GM19452 (cell line): ENCODE data around the gene IKZF2.
A peak's percentile ranks its signal among the peaks of the same experiment; 100 is the strongest.
"Not testable (repeated sequence)": the region's sequence is repeated elsewhere in the genome, so short reads cannot be mapped to it uniquely, and the experiment has no call there.

Experiments used
- ATAC-seq: cut with Tn5 transposase; IDR thresholded peaks from one replicate; pipeline ENCODE4 v1.9.1; 2021; ENCODE audit not compliant: unreplicated experiment

IKZF2 gene

DNA sequence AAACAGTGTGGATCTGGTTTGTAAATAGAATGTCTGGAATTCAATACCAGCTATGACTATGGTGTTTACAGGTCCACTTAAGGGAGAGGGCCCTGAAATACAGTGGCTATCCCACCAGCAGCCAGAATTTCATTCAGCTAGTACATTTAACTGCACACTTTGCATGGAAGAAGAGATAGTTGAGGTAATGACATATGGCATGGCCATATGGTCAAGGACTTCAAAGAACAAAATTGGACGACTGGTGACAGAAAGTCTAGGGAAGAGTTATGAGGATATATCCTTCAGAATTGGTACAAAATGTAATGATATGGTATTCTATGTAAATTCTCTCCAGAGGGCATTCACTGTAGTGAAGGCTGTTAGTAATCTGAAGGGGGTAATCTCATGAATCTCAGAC is 105.0 kb downstream of the IKZF2 start:
- no peak for ATAC-seq

DNA sequence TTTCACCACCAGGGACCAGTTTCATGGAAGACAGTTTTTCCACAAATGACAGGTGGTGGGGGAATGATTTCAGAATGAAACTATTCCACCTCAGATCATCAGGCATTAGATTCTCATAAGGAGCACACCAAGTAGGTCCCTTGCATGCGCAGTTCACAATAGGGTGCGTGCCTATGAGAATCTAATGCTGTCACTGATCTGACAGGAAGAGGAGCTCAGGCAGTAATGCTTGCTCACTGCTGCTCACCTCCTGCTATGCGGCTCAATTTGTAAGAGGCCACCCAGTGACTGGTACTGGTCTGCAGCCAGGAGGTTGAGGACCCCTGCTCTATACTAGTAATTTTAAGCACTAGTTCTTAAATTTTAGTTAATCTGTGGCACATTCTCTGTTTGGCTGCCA is 107.8 kb downstream of the IKZF2 start:
- ATAC-seq: no peak

DNA sequence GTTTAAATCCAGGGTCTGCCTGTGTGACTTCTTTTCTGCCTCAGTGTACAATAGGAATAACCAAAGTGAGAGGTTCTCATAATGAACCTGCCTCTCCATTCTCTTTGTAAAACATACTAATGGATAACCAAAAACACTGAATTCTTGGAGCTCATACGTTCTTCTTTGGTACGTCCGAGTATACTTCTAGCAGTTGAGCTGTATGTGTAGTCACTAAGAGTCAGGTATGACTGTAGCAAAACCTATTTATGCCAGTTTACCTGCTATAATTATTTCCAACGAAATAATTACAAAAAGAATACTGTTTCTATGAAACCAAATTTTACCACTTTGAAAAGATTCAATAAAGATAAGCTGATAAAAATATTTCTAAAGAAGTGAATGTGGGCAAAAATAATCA is 109.2 kb downstream of the IKZF2 start:
- ATAC-seq: no peak

DNA sequence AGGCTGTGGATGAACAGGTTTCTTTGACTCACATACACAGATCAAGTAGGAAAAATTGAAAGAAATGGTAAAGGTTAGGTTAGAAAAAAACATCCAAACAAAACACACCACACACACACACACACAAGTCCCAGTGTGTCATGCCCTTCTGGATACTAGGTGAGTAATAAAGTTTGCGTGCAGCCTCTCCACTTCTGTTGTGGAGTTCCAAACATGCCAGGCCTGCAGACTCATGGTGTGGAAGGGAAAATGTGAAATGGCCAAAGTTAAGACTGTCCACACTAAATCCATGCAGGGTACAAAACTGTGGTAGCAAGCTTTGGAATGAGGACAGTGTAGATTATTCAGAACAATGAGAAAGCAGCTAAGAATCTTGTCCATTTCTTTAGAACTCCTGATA is 114.6 kb downstream of the IKZF2 start:
- no peak for ATAC-seq

DNA sequence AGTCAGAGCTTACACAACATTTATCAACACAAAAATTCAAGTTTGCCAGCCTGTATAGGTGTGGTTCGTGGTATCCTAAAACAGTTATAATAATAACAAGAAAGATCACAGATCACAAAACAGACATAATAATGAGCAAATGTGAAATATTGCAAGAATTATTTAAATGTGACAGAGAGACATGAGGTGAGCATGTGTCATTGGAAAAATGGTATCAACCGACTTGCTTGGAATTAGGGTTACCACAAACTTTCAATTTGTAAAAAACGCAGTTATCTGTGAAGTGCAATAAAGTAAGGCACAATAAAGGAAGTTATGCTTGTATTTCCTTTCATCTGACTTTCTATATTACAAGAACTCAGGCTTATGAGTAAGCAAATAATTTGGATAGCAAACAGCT is 116.8 kb downstream of the IKZF2 start:
- no peak for ATAC-seq

DNA sequence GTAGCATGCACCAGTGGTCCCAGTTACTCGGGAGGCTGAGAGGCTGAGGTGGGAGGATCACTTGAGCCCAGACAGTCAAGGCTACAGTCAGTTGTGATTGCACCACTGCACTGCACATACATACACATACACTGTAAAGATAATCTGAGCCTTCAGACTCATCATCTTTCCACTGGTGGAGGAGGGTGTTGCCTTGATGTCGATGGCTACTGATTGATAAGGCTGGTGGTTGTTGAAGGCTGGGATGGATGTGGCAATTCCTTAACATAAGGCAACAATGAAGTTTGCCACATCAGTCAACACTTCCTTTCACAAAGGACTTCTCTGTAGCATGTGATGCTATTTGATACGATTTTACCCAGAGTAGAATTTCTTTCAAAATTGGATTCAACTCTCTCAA is 118.8 kb downstream of the IKZF2 start:
- no peak for ATAC-seq

DNA sequence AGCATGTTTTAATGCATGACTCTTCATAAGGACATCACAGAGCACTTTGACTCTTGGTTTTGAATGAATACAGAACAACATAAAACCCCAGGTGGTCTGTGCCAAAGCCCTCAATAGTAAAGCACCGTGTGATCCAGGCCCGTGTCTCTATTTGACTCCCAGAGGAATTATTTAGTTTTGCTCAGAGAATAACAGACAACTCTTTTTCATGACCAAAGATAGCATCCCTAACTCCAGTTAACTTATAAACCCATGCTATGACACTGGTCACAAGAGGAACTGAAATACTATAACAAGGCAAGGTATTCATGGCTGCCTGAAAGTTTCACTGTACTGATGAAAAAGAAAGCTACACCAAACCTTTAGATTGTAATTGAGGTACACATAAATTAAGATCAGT is 128.4 kb downstream of the IKZF2 start:
- peak; percentile 61 for ATAC-seq

DNA sequence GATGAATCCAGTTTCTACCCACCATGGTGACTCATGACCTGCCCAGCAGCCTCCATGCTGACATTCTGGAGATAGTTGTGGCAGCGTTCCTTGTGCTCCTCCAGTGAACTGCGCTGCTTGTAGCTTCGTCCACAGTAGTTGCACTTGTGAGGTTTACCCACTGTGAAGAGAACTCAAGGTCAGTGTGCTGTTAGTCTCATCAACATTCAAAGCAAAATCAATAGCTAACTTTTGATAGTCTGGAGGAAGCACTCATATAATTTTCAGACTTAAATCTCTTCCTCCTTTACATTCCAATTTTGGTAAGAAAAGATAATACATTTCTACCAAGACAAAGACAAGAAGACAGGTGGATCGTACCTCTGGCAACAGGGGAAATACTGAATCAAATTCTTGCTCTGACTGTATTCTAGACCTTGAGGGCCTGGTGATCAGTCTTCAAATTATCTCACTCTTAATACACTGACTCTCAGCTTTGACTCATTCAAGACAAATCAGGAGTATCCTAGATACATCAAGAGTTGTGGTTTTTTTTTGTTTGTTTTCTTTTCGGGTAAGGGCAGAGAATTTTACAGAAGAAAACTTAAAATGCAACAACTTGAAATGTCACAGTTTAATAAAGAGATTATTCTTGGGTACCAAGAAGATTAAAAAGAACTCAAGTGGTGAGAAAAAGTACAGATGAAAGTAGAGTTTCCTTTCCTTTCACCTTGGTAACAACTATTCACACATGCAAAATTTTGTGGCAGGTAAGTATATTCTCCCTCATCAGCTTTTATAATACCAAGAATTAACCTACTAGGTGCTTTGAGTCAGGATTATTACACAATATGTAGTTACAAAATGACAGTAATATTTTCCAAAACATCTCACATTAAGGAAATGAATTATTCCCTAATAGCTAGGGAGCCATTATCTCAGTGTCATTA is 129.2 kb downstream of the IKZF2 start:
- peak; percentile 80 for ATAC-seq

DNA sequence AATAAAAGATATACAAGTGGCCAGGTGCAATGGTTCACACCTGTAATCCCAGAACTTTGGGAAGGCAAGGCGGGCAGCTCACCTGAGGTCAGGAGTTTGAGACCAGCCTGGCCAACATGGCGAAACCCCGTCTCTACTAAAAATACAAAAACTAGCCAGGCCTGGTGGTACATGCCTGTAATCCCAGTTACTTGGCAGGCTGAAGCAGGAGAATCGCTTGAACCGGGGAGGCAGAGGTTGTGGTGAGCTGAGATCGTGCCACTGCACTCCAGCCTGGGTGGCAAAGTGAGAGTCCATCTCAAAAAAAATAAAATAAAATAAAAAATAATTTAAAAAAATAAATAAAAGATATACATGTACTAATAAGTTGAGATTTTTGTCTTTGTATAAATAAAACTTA is 130.5 kb downstream of the IKZF2 start:
- ATAC-seq: not testable (repeated sequence)

DNA sequence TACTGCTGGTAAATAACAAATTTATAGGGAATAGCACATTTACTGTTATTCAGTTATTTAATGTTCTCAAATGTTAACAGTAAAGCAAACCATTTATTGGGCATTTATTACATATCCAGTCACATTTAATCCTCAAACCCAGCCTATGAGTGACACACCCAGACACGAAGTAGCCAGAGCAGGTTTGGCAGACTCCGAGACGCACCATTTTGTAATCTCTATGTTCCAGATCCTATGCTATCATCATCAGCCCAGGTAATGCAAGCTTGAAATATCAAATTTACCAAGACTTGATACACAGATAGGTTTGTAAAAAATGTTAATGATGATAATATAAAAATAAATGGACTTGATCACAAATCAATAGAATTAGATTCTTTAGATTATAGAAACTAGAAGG is 131.1 kb downstream of the IKZF2 start:
- no peak for ATAC-seq

DNA sequence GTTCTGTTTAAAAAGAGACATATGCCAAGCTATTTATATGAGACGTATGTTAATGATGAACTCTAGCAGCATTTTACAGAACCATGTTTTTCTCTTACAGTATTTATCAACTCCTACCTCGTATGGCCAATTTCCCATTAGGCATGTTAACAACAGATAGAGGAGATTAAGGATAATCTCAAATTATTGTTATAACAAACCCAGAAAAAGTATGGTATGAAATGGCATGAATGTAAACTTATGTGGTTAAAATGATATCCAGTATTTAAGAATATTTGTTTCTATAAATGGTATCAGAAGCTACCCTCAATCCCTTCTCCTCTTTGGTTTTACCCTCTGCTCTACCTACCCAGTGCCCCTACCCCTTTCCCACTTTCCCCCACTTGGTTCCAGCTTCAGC is 132.0 kb downstream of the IKZF2 start:
- ATAC-seq: no peak

DNA sequence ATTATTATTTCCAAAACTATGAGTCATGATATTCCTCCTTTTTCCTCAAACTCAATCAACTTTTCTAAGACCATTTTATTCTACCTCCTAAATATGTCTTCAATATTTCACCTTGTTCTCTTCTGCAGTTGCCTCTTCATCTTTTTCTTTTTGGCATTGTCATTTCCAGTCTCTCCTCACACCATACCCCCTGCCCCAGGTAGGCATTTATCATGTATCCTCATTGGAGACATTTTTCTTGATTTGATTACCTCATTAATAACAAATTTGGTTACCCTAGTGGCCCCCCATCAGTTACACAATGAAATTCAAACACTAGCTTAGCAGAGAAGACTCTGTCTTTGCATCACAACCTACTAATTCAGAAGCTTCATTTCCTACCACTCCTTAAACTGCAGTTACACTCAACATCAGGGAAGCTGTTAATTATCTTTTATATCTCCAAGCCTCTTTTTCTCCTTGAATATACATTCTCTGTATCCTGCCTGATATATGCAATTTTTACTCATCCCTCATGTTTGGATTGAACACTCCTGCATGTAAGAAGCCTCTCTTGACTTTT is 133.0 kb downstream of the IKZF2 start:
- no peak for ATAC-seq

DNA sequence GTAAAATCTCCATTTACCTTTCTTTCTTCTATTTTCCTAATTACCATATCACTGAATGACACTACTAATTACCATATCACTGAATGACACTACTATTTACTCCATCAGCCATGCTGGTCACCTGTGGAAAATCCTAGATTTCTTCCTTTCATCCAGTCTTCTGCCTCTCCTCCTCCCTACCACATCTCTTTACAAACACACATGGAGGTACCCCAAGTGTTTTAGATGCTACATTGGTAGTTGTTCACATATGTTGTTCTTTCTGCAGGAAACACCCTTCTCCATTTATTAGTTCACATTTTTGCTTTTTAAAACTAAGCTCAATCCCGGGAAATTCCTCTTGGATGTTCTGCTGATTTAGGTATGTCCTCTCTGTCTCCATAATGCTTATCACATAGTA is 134.0 kb downstream of the IKZF2 start:
- ATAC-seq: no peak

DNA sequence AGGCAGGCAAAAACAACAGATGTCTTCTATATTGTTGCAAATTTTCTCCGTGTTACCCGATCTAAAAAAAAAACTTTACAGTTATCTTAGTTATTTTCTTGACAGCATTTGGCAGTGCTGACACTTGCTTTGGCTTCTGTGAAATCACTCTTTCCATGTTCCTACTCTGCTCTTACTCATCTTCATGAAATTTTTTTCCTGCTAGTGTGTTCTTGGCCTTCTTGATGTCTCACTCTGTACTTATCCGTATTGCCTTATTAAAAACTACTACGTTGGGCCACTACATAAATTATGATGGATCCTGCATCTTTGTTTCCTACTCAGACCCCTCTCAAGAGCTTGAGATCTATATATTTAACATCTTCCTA is 134.4 kb downstream of the IKZF2 start:
- no peak for ATAC-seq

DNA sequence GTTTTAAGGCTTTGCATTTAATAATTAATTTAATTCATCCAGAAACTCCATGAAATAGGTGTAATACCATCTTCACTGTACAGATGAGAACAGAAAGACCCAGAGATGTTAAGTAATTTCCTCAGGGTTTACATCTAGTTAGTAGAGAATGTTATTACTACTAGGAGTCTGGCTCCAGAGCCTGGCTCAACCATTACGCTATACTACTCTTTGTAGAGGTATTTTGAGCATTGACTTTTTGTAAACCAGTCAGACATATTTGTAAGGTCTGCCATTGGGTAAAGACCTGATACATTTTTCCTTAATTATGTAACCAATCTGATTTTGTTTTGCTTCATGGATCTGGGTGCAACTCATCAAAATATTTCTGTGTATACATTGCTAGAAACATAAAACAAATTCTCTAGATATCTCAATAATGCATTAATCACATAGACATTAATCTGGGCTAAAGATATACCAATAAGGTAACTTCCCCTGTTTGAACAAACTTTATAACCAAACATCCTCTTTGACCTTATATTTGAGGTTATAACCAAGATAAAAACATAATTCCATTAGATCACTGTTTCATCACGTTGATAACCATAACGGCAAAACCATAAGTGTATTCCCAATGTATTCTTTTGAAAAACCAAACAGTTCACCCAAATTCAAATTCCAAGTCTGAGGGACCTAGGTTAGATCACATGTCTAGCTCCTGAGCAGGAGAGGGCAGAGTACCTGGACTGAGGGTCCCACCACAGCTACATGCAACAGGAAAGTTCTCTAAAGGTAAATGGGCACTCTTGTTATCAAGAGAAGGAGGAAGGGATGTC is 135.0 kb downstream of the IKZF2 start:
- ATAC-seq: peak; percentile 28

DNA sequence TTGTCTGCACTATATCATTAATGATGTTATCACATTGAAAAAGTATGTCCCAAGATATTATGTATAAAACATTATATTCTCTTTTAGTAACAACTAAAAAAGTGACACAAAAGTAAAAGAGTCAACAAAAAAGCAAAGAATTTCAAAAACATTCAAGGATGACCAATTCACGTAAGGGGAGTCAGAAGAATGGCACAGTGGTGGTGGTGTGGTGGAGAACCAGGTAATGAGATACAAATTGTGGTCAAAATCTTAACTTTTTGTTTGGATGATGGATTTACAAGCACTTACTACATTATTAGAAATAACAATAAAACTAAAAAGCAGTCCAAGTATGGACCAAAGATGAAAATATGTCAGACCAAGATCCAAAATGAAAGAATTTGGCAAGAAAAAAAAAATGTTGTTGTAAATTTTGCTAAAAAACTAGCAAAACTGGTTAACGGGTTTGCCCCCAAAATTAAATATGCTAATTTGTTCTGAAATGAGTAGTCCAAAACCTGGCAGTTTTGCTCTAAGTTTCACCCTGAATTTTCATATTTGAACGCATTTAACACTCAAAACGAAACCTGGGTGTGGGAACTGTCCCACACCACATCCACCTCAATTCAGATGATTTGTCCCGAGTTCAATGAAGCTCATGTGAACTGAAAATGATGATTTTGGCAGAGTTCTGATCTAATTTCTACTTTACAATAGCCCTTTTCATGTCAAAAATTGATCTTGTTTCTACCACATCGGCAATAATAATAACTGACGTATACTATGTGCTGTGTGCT is 135.8 kb downstream of the IKZF2 start:
- ATAC-seq: peak; percentile 83

DNA sequence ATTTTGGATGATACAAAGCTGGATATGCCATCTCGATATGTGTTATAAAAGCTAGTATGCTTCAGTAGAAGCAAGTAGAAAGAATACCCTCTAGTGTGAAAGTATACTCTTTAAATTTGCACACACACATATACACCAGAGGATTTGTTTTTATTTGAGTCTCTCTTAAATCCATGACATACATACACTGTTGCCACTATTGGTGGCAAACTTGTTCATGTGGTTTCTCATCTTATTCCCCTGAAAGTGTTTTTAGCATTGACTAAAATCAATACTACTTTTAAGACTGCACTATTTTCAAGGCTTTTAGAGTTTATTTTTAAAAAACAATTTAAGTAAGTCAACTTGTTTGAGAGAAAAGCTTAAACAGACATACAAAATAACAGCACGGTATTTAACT is 137.4 kb downstream of the IKZF2 start:
- ATAC-seq: no peak

DNA sequence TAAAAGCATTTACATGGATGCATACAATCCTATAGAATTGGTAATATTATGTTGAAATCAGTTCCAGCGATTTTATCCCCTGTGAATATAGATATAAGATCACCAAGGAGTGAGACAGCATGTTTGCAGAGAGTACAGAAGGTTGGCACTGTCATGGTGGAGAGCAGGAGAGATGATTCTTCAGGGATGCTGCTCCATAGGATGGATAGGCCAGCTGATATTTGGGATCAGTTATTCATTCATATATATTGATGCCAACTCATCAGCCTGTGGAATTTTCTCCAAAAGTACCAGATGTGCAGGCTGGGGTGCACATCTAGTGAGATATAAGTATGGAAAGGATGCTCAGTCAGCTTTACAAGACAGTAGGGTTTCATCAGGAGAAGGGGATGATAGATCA is 139.9 kb downstream of the IKZF2 start:
- no peak for ATAC-seq

DNA sequence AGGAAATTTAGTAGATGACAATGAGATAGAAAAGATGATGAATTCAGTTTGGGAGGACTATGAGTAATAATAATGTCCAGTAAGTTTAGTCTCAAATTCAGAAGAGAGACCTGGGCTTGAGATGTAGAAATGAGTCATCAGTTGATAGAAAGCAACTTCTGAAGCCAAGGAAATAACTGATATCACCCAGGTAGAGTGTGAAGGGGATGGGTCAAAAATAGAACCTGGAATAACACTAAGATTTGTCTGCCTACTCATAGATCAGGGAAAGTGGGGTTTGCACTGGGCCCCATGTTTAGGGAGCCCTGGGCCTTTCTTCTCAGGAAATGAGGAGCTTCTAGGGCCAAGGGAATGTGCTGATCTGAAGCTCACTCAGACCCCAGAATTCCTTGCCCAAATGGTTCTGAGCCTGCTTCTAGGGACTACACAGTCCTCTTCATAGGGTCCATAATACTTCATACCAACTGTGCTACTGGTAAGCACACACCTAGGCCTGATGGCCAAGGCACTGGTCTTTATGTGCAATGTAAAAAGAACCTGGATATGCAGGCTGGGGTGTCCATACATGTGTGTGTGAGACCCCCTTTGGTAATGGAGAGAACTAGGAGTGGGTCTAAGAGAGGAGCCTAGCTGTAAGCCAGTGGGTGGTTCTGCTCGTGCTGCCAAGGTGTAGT is 141.2 kb downstream of the IKZF2 start:
- ATAC-seq: peak; percentile 46

DNA sequence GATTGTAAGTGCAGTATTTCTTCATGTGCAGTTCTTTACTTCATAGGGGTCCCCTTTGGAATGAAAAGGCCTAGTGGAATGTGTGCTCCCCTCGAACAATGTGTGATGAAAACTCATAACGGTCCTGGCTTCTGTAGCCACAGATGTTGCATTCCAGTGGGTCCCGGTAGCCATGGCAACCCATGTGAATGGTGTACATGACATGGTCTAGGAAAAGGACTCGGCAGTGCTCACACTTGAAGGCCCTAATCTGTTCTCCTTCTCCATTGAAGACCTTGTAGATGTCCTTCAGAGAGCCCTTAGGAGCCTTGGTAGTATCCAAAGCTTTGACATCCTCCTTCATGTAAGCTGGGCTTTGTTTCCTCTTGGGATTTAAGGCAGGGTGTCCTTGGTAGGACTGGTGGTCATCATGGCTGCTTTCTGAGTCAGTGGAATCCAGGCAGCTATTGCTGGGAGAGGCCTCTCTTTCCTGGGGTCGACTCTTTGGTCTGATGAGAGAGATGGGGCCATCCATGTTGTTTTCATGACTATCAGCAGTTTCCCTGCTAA is 144.0 kb downstream of the IKZF2 start:
- no peak for ATAC-seq
